AG04450 (cell line): ENCODE data around the gene UBE2C. TPM values are rescaled to one million over a fixed set of nuclear protein-coding genes. Genes with fewer than 3 reads are reported as not detected.

Experiments
- CTCF ChIA-PET: fragments of 300-600, 350-600 bp; formaldehyde crosslinking; extraction: SDS; loops from one replicate; lab custom pipeline; 2022; ENCODE audit warnings: antibody characterized with exemption, inconsistent platforms; lab: Charles Lee
- POLR2A ChIA-PET: fragments of 350-600 bp; formaldehyde crosslinking; extraction: SDS; loops from one replicate; lab custom pipeline; 2021; ENCODE audit warnings: antibody characterized with exemption, inconsistent platforms; lab: Yijun Ruan, JAX
- DNase-seq: peaks from one replicate; pipeline ENCODE4 v3.0.0-alpha.2; 2011; ENCODE audit warnings: low read depth, low spot score
- H3K27ac ChIP-seq: one replicate; pipeline ENCODE4 v1.5.1; 2012; ENCODE audit warnings: low read depth, low read length, control low read depth
- H3K27me3 ChIP-seq: one replicate; pipeline ENCODE4 v1.6.0; 2012; ENCODE audit warnings: low read length; ENCODE audit not compliant: control insufficient read depth, insufficient read depth
- H3K4me3 ChIP-seq: 2 replicates; pipeline ENCODE4 v1.5.1; 2011; ENCODE audit warnings: mild to moderate bottlenecking, low read depth, low read length, control low read depth
- H3K9me3 ChIP-seq: 2 replicates; pipeline ENCODE4 v1.5.1; 2012; ENCODE audit warnings: low read length; ENCODE audit not compliant: control insufficient read depth, insufficient read depth
- polyA plus RNA-seq: library from polyadenylated mRNA; depleted of rRNA; stranded (reverse); fragments of >200 nt; gene quantifications from 2 replicates; pipeline ENCODE4 v1.2.3, GENCODE V29; 2011
- TF ChIP-seq, protein P1 (sequence below): IDR thresholded peaks from 2 replicates; pipeline ENCODE4 v1.5.1; 2011; ENCODE audit warnings: low read depth, low read length, control low read depth, inconsistent platforms

Gene UBE2C
- polyA plus RNA-seq, 1 experiment = 27.8 TPM

DNA sequence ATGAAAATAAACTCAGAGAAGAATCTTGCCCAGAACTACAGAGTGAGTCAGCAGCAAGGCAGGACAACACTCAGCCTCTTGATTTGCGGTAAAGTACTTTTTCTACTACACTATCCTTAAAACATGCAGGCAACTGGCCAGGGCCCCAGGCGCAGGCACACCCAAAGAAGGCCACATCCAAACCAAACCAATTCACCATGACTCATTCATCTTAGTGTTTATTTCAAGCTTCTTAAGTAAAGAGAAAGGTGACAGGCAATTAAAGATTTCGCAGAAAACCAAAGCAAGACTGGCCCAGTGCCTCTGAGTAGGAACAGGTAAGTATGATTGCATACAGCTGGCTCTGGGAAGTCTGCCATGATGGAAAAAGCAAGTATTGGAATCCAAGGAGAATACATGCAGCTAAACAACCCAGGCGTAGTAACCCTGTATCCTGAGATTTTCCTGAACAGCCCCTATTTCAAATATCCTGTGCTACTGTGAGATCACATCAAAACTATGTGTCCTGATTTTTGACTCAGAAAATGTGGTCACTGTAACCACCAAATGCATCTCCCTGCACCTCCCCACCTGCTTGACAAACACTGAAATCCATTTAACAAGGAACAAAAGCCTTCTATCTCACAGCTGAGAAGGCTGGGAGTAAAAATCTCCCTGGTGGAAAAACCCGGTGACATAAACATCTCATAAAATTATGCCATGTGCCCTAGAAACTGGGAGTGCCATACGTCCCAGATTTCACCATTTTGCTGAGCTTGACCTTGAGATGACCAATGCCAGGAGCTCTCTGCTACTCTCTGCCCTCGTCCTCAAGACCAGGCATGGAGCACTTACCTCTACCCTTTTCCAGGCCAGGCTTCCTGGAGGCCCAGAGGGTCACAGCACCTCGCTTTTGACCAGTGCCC, 33.2 kb upstream of the UBE2C start:
- peak; percentile 99 for DNase-seq
- Histone ChIP-seq H3K27ac (peak overlapping the region; percentile 98), H3K27me3 (peaks cover 7% of the 10 kb centered on the region), H3K9me3 (no peaks in the 10 kb centered on the region), H3K4me3 (no peak overlapping the region; the same call in 1 of the 2 replicates)
- POLR2A ChIA-PET = interaction anchor here (0.6 to 2.2 kb wide), 13 partner anchors 12 to 1642 kb away, joined by 3 to 10 read pairs (median 4); partner anchors contain the start of genes DNTTIP1, PCIF1, SNX21 and WFDC3
- CTCF ChIA-PET = interaction anchor here (0.6 to 2.6 kb wide), 6 partner anchors 9 to 1999 kb away, joined by 3 to 23 read pairs (median 7); partner anchors contain the start of gene SYS1
- TF ChIP-seq, protein P1, sequence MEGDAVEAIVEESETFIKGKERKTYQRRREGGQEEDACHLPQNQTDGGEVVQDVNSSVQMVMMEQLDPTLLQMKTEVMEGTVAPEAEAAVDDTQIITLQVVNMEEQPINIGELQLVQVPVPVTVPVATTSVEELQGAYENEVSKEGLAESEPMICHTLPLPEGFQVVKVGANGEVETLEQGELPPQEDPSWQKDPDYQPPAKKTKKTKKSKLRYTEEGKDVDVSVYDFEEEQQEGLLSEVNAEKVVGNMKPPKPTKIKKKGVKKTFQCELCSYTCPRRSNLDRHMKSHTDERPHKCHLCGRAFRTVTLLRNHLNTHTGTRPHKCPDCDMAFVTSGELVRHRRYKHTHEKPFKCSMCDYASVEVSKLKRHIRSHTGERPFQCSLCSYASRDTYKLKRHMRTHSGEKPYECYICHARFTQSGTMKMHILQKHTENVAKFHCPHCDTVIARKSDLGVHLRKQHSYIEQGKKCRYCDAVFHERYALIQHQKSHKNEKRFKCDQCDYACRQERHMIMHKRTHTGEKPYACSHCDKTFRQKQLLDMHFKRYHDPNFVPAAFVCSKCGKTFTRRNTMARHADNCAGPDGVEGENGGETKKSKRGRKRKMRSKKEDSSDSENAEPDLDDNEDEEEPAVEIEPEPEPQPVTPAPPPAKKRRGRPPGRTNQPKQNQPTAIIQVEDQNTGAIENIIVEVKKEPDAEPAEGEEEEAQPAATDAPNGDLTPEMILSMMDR = no peak

DNA sequence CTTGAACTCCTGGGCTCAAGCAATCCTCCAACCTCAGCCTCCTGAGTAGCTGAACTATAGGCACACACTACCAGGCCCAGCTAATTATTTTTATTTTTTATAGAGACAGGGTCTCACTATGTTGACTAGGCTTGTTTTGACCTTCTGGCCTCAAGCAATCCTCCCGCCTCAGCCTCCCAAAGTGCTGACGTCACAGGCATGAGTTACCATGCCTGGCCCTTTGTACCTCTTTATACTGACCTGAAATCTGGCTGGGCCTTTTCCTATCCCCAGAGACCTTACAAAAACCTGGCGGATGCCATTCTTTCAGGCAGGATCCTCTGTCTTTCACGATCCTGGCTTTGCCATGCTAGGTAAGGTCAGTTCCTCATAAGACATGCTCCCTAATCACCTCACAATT, 32.3 kb upstream of the UBE2C start:
- DNase-seq = no peak
- POLR2A ChIA-PET = interaction anchor here (0.6 to 2.2 kb wide), 8 partner anchors 11 to 778 kb away, joined by 3 to 15 read pairs (median 5); partner anchors contain the start of genes DNTTIP1, PCIF1, SNX21 and WFDC3
- H3K27ac ChIP-seq = peak overlapping the region; percentile 98
- TF ChIP-seq, protein P1 = no peak
- CTCF ChIA-PET = interaction anchor here (0.6 to 2.6 kb wide), 6 partner anchors 10 to 2000 kb away, joined by 3 to 23 read pairs (median 7); partner anchors contain the start of gene SYS1
- no peaks in the 10 kb centered on the region for H3K9me3 ChIP-seq
- H3K4me3 ChIP-seq = no peak overlapping the region
- peaks cover 3% of the 10 kb centered on the region for H3K27me3 ChIP-seq

DNA sequence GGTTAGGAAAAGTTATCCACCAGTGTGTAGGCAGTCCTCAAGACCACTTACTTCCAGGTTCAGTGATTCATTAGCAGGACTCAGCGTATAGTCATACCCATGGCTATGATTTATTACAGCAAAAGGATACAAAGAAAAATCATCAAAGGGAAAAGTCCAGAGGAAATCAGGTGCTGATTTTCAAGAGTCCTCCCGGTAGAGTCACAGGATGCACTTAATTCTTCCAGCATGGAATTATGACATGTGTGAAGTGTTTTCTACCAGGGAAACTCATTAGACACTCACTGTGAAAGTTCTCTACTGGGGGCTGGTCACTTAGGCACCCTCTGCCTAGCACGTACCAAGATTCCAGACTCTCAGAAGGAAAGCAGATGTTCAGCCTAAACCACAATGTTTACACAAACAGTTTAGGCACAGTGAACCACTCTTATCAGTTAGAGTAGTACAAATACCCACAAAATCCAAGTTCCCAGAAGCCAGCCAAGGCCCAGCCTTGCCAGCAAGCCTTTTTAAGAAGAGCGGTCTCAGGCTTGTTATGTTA, 31.0 kb upstream of the UBE2C start:
- Histone ChIP-seq H3K27ac (peak overlapping the region; percentile 98), H3K9me3 (no peaks in the 10 kb centered on the region), H3K4me3 (no peak overlapping the region), H3K27me3 (peaks cover 3% of the 10 kb centered on the region)
- peak; percentile 83 for DNase-seq
- CTCF ChIA-PET = no interaction called here
- TF ChIP-seq, protein P1 = no peak
- POLR2A ChIA-PET = interaction anchor here (0.6 to 0.7 kb wide), 2 partner anchors 191 to 444 kb away, joined by 3 to 4 read pairs; no protein-coding TSS in a partner anchor

DNA sequence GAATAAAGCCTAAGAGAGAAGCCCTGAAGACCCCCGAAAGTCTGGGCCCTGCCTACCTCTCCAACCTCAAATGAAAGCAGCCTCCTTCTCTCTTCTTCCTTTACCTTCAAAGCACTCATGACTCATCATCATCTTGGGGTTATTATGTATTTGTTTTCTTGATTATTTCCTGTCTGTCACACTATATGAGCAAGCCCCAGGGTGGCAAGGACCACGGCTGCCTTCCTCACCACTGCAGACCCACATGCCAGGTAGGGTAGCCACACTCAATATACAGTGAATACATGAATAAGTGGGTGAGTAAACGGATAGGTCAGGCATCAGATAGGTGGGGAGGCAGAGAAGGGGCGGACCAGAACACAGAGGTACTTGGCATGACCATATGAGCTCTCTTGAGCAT, 29.6 kb upstream of the UBE2C start:
- H3K9me3 ChIP-seq = no peaks in the 10 kb centered on the region
- peak overlapping the region; percentile 21 for H3K27ac ChIP-seq
- TF ChIP-seq, protein P1 = no peak
- H3K27me3 ChIP-seq = peaks cover 3% of the 10 kb centered on the region
- no peak for DNase-seq
- ChIA-PET POLR2A (no interaction called here), CTCF (interaction anchor here (0.8 to 1.9 kb wide), 3 partner anchors 12 to 188 kb away, joined by 4 to 13 read pairs (median 8); no protein-coding TSS in a partner anchor)
- H3K4me3 ChIP-seq = no peak overlapping the region
